ENCODE data around the gene RTN4.

DNA sequence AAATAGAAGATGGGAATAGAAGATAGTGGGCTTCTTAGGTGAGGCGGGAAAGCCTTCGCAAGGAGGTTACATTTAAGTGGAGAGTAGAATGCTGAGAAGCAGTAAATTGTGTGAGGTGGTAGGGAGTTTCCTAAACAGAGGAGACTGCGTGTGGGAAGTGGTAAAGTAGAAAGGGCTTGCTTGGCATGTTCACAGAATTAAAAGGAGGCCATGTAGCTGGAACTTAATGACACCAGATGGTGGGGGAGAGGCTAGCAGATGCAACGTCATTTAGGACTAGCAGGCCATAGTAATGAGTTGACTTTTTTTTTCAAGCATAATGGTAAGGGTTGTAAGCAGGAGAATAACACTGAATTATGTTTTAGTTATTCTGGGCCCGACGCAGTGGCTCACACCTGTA lies 13.0 kb upstream of the RTN4 start:
- TF ChIP-seq TOX (CRISPR knock-in tag; IDR thresholded peaks at IDR 0.05; ENCODE audit: borderline replicate concordance) (no peak), ZNF565 (CRISPR knock-in tag; conservative IDR thresholded peaks at IDR 0.05; ENCODE audit: low read depth) (no peak), BACH2 (CRISPR knock-in tag; IDR thresholded peaks at IDR 0.05; ENCODE audit: borderline replicate concordance) (no peak)
